K562 (cell line): Measurements from ENCODE around the gene ARMH1. TPM values are rescaled to one million over a fixed set of nuclear protein-coding genes. Genes with fewer than 3 reads are reported as not detected.

Experiments
- CCAR2 ChIP-seq: fragments of 200-400 bp; formaldehyde crosslinking; IDR thresholded peaks from 2 replicates; pipeline ENCODE4 v1.6.1; 2017; ENCODE audit warnings: mild to moderate bottlenecking, low read depth, low read length
- CEBPG ChIP-seq, 3 experiments: fragments of 200-800 bp in 1 of 3; sonication (Bioruptor generic) in 1 of 3; sonication (generic) in 1 of 3; formaldehyde crosslinking in 1 of 3; IDR thresholded peaks in 2 of 3; conservative IDR thresholded peaks in 1 of 3; 2 replicates each; pipeline versions ENCODE4 v1.6.1 to v1.8.0; 2016 to 2022; ENCODE audit warnings: missing compliant biosample characterization in 2 of 3, missing genetic modification characterization in 2 of 3, mild to moderate bottlenecking in 1 of 3, missing genetic modification reagents in 1 of 3
- ETV5 ChIP-seq: sonication (generic); formaldehyde crosslinking; IDR thresholded peaks from 2 replicates; pipeline ENCODE4 v1.4.0; 2020; ENCODE audit warnings: low read depth, mild to moderate bottlenecking, missing genetic modification reagents
- NFATC3 ChIP-seq: fragments of 450-650 bp; IDR thresholded peaks from 2 replicates; pipeline ENCODE4 v1.6.1; 2017; ENCODE audit warnings: mild to moderate bottlenecking
- REST ChIP-seq, 2 experiments: fragments of 450-650 bp; formaldehyde crosslinking in 1 of 2; IDR thresholded peaks; 2 replicates each; pipeline versions ENCODE4 v1.4.0 to v1.6.1; 2014 to 2020; ENCODE audit warnings: mild to moderate bottlenecking in 2 of 2, borderline replicate concordance in 1 of 2, low read depth in 1 of 2
- SRSF9 ChIP-seq: fragments of 200-400 bp; formaldehyde crosslinking; IDR thresholded peaks from 2 replicates; pipeline ENCODE4 v1.6.1; 2017; ENCODE audit warnings: low read depth, low read length, borderline replicate concordance
- STAT6 ChIP-seq: sonication (generic); formaldehyde crosslinking; IDR thresholded peaks from 2 replicates; pipeline ENCODE4 v1.8.1; 2023; ENCODE audit warnings: mild to moderate bottlenecking, missing genetic modification reagents
- XRCC3 ChIP-seq: fragments of 450-650 bp; IDR thresholded peaks from 2 replicates; pipeline ENCODE4 v1.6.1; 2017; ENCODE audit warnings: mild to moderate bottlenecking, moderate library complexity
- ZBTB1 ChIP-seq: sonication (generic); formaldehyde crosslinking; IDR thresholded peaks from 2 replicates; pipeline ENCODE4 v1.8.1; 2023; ENCODE audit warnings: missing genetic modification reagents, low read depth, mild to moderate bottlenecking, borderline replicate concordance
- ZNF444 ChIP-seq: fragments of 250-450 bp; sonication (Bioruptor Pico); IDR thresholded peaks from 2 replicates; pipeline ENCODE4 v1.4.0; 2020; ENCODE audit warnings: mild to moderate bottlenecking, moderate library complexity
- polyA plus RNA-seq, 8 experiments: library from polyadenylated mRNA; depleted of rRNA in 4 of 8; stranded (reverse) in 5 of 8; unstranded in 3 of 8; fragments of >200 nt; fragmentation: Nextera tagmentation in 2 of 8; fragmentation: Illumina TruSeq in 1 of 8; extraction: Ambion mirVana in 2 of 8; extraction: Trizol in 1 of 8; gene quantifications; 2 replicates each; pipeline versions ENCODE4 v1.2.1 to v1.2.3, GENCODE V29; 2011 to 2014; ENCODE audit warnings: inconsistent platforms in 1 of 8, missing spikeins in 1 of 8
- total RNA-seq, 7 experiments: library from RNA; depleted of rRNA in 6 of 7; stranded (reverse); fragments of >200 nt in 6 of 7; fragmentation: Illumina TruSeq in 2 of 7; extraction: Trizol in 2 of 7; gene quantifications; 2 replicates each; pipeline versions ENCODE4 v1.2.1 to v1.2.3, GENCODE V29; 2011 to 2021; ENCODE audit warnings: low replicate concordance in 1 of 7
- TF ChIP-seq, protein P1 (sequence below): fragments of 250-450 bp; sonication (Bioruptor Pico); IDR thresholded peaks from 2 replicates; pipeline ENCODE4 v1.9.0; 2021; ENCODE audit warnings: mild to moderate bottlenecking
- TF ChIP-seq, protein P2 (sequence below), 2 experiments: fragments of 450-650 bp in 1 of 2; sonication (generic) in 1 of 2; formaldehyde crosslinking in 1 of 2; IDR thresholded peaks in 1 of 2; conservative IDR thresholded peaks in 1 of 2; 2 replicates each; pipeline versions ENCODE4 v1.6.1 to v1.8.1; 2016 to 2023; ENCODE audit warnings: mild to moderate bottlenecking in 2 of 2, moderate library complexity in 2 of 2, inconsistent platforms in 1 of 2, missing genetic modification reagents in 1 of 2

ARMH1 gene
- total and polyA plus RNA-seq, 9 of the 15 experiments (the other 6 are each of a cell fraction or from before 2014, with no cell fraction given), result 0.41 TPM; not detected in 8

- peak; percentile 84 for TF ChIP-seq REST (IDR thresholded peaks at IDR 0.05; ENCODE audit: borderline replicate concordance)
- peak; percentile 87 for TF ChIP-seq REST (CRISPR knock-in tag; IDR thresholded peaks at IDR 0.05; ENCODE audit: low read depth)
- peak; percentile 69 for TF ChIP-seq ZBTB1 (CRISPR knock-in tag)
- no peak; the same call in 1 of the 2 replicates for TF ChIP-seq STAT6
- TF ChIP-seq SRSF9, result no peak
- no peak for TF ChIP-seq CCAR2
- TF ChIP-seq ZNF444 (CRISPR knock-in tag), result no peak
- TF ChIP-seq CEBPG (CRISPR knock-in tag; IDR thresholded peaks at IDR 0.05), result no peak
- TF ChIP-seq CEBPG (tag; conservative IDR thresholded peaks at IDR 0.05 in 1 of 2, IDR thresholded peaks at IDR 0.05 in 1 of 2), result no peak
- TF ChIP-seq ETV5 (CRISPR knock-in tag), result no peak
- TF ChIP-seq, protein P1, sequence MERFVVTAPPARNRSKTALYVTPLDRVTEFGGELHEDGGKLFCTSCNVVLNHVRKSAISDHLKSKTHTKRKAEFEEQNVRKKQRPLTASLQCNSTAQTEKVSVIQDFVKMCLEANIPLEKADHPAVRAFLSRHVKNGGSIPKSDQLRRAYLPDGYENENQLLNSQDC (CRISPR knock-in tag), result no peak
- no peak for TF ChIP-seq NFATC3
- TF ChIP-seq XRCC3, result no peak
- TF ChIP-seq, protein P2, sequence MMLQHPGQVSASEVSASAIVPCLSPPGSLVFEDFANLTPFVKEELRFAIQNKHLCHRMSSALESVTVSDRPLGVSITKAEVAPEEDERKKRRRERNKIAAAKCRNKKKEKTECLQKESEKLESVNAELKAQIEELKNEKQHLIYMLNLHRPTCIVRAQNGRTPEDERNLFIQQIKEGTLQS (IDR thresholded peaks at IDR 0.05), result no peak
- TF ChIP-seq, protein P2 (CRISPR knock-in tag; conservative IDR thresholded peaks at IDR 0.05), result peak; percentile 83; the same call in 1 of the 2 replicates
Observed at GRCh38 chr1:44631647-44632539, 42.6 kb upstream of the ARMH1 start (continued).
